ENCODE results near the gene RAX. TPM values are rescaled to one million over a fixed set of nuclear protein-coding genes. Genes with fewer than 3 reads are reported as not detected.

Gene RAX
- total and polyA plus RNA-seq, 2 of the 8 experiments (the other 6 are each of a cell fraction or from before 2014, with no cell fraction given), result 0.12 to 0.52 TPM

DNA sequence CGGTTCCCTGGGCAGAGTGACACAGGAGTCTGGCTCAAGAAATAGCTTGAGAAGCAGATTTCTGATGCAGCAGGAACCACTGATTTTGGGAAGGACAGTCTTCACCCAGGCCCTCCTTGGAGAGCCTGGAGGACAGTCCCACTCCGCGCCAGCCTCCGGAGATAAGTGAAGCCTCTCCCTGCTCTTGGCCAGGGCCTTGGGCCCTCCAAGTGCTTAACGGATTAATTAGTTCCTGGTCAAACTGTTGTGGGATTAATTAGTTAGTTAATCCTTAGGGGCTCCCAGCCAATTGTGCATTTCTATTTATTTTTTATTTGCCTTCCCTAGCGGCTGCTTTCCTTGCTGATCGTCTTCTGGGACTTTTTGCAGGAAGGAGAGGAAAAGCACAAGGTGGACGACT, 25.6 kb upstream of the RAX start (continued):
- TF ChIP-seq, protein P1, sequence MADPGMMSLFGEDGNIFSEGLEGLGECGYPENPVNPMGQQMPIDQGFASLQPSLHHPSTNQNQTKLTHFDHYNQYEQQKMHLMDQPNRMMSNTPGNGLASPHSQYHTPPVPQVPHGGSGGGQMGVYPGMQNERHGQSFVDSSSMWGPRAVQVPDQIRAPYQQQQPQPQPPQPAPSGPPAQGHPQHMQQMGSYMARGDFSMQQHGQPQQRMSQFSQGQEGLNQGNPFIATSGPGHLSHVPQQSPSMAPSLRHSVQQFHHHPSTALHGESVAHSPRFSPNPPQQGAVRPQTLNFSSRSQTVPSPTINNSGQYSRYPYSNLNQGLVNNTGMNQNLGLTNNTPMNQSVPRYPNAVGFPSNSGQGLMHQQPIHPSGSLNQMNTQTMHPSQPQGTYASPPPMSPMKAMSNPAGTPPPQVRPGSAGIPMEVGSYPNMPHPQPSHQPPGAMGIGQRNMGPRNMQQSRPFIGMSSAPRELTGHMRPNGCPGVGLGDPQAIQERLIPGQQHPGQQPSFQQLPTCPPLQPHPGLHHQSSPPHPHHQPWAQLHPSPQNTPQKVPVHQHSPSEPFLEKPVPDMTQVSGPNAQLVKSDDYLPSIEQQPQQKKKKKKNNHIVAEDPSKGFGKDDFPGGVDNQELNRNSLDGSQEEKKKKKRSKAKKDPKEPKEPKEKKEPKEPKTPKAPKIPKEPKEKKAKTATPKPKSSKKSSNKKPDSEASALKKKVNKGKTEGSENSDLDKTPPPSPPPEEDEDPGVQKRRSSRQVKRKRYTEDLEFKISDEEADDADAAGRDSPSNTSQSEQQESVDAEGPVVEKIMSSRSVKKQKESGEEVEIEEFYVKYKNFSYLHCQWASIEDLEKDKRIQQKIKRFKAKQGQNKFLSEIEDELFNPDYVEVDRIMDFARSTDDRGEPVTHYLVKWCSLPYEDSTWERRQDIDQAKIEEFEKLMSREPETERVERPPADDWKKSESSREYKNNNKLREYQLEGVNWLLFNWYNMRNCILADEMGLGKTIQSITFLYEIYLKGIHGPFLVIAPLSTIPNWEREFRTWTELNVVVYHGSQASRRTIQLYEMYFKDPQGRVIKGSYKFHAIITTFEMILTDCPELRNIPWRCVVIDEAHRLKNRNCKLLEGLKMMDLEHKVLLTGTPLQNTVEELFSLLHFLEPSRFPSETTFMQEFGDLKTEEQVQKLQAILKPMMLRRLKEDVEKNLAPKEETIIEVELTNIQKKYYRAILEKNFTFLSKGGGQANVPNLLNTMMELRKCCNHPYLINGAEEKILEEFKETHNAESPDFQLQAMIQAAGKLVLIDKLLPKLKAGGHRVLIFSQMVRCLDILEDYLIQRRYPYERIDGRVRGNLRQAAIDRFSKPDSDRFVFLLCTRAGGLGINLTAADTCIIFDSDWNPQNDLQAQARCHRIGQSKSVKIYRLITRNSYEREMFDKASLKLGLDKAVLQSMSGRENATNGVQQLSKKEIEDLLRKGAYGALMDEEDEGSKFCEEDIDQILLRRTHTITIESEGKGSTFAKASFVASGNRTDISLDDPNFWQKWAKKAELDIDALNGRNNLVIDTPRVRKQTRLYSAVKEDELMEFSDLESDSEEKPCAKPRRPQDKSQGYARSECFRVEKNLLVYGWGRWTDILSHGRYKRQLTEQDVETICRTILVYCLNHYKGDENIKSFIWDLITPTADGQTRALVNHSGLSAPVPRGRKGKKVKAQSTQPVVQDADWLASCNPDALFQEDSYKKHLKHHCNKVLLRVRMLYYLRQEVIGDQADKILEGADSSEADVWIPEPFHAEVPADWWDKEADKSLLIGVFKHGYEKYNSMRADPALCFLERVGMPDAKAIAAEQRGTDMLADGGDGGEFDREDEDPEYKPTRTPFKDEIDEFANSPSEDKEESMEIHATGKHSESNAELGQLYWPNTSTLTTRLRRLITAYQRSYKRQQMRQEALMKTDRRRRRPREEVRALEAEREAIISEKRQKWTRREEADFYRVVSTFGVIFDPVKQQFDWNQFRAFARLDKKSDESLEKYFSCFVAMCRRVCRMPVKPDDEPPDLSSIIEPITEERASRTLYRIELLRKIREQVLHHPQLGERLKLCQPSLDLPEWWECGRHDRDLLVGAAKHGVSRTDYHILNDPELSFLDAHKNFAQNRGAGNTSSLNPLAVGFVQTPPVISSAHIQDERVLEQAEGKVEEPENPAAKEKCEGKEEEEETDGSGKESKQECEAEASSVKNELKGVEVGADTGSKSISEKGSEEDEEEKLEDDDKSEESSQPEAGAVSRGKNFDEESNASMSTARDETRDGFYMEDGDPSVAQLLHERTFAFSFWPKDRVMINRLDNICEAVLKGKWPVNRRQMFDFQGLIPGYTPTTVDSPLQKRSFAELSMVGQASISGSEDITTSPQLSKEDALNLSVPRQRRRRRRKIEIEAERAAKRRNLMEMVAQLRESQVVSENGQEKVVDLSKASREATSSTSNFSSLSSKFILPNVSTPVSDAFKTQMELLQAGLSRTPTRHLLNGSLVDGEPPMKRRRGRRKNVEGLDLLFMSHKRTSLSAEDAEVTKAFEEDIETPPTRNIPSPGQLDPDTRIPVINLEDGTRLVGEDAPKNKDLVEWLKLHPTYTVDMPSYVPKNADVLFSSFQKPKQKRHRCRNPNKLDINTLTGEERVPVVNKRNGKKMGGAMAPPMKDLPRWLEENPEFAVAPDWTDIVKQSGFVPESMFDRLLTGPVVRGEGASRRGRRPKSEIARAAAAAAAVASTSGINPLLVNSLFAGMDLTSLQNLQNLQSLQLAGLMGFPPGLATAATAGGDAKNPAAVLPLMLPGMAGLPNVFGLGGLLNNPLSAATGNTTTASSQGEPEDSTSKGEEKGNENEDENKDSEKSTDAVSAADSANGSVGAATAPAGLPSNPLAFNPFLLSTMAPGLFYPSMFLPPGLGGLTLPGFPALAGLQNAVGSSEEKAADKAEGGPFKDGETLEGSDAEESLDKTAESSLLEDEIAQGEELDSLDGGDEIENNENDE (IDR thresholded peaks at IDR 0.05; ENCODE audit: insufficient replicate concordance, low read length), result no peak
- TF ChIP-seq CHD1 (IDR thresholded peaks at IDR 0.05; ENCODE audit: low read depth, low read length) (no peak), SIX5 (IDR thresholded peaks at IDR 0.05; ENCODE audit: low read depth, low read length) (no peak), POLR2A (IDR thresholded peaks at IDR 0.05; ENCODE audit: control extremely low read depth in 1 of 2, low read depth in 2 of 2, low read length in 2 of 2) (no peak), BRCA1 (IDR thresholded peaks at IDR 0.05; ENCODE audit: low read depth, low read length) (no peak), SP4 (IDR thresholded peaks at IDR 0.05; ENCODE audit: low read length) (no peak), TBP (IDR thresholded peaks at IDR 0.05; ENCODE audit: low read depth, low read length) (no peak)
- TF ChIP-seq, protein P2, sequence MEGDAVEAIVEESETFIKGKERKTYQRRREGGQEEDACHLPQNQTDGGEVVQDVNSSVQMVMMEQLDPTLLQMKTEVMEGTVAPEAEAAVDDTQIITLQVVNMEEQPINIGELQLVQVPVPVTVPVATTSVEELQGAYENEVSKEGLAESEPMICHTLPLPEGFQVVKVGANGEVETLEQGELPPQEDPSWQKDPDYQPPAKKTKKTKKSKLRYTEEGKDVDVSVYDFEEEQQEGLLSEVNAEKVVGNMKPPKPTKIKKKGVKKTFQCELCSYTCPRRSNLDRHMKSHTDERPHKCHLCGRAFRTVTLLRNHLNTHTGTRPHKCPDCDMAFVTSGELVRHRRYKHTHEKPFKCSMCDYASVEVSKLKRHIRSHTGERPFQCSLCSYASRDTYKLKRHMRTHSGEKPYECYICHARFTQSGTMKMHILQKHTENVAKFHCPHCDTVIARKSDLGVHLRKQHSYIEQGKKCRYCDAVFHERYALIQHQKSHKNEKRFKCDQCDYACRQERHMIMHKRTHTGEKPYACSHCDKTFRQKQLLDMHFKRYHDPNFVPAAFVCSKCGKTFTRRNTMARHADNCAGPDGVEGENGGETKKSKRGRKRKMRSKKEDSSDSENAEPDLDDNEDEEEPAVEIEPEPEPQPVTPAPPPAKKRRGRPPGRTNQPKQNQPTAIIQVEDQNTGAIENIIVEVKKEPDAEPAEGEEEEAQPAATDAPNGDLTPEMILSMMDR (IDR thresholded peaks at IDR 0.05; ENCODE audit: control extremely low read depth in 1 of 3, insufficient read depth in 1 of 3, low read depth in 1 of 3, low read length in 3 of 3), result no peak
- TF ChIP-seq, protein P3, sequence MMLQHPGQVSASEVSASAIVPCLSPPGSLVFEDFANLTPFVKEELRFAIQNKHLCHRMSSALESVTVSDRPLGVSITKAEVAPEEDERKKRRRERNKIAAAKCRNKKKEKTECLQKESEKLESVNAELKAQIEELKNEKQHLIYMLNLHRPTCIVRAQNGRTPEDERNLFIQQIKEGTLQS (IDR thresholded peaks at IDR 0.05; ENCODE audit: insufficient read depth, low read depth, low read length), result no peak
